IMR-90 (cell line): ENCODE results near the gene ESYT1. TPM values are rescaled to one million over a fixed set of nuclear protein-coding genes. Genes with fewer than 3 reads are reported as not detected.

ENCODE experiments used
- ATAC-seq: fragments of 200-7000 bp; cut with Tn5 transposase; 2 replicates; pipeline ENCODE4 v1.9.1; 2020; ENCODE audit warnings: low read depth, mild to moderate bottlenecking, moderate library complexity
- BruUV-seq: library from RNA; stranded (reverse); fragments of 400-500 nt; replicated peaks from 2 replicates; lab custom pipeline; 2021; lab: Mats Ljungman, UMichigan
- CTCF ChIA-PET: fragments of 300-600 bp; formaldehyde crosslinking; extraction: SDS; loops from one replicate; lab custom pipeline; 2021; ENCODE audit warnings: antibody characterized with exemption; lab: Yijun Ruan, JAX
- POLR2A ChIA-PET: fragments of 300-600 bp; sonication (Branson Sonifier 250); formaldehyde crosslinking; loops from one replicate; lab custom pipeline; 2022; ENCODE audit warnings: antibody characterized with exemption; ENCODE audit not compliant: unreplicated experiment; lab: Charles Lee
- DNase-seq: peaks from one replicate; pipeline ENCODE4 v3.0.0; 2013
- H2AFZ ChIP-seq: replicated peaks from 2 replicates; pipeline ENCODE3; 2013; ENCODE audit warnings: low read length, mild to moderate bottlenecking; ENCODE audit not compliant: poor library complexity
- H2AK5ac ChIP-seq: 2 replicates; pipeline ENCODE4 v1.6.1; 2013; ENCODE audit warnings: low read depth, low read length, inconsistent platforms
- H2AK9ac ChIP-seq: replicated peaks from 2 replicates; pipeline ENCODE3; 2013; ENCODE audit warnings: mild to moderate bottlenecking, low read depth, low read length, moderate library complexity; ENCODE audit not compliant: poor library complexity
- H2BK120ac ChIP-seq: 2 replicates; pipeline ENCODE4 v1.6.1; 2013; ENCODE audit warnings: low read depth, low read length, inconsistent platforms
- H2BK15ac ChIP-seq: 3 replicates; pipeline ENCODE4 v1.6.1; 2013; ENCODE audit warnings: low read depth, low read length, inconsistent platforms
- H2BK20ac ChIP-seq: 2 replicates; pipeline ENCODE4 v1.6.1; 2013; ENCODE audit warnings: low read depth, mild to moderate bottlenecking, inconsistent platforms, low read length, moderate library complexity
- H2BK5ac ChIP-seq: 2 replicates; pipeline ENCODE4 v1.6.1; 2013; ENCODE audit warnings: mild to moderate bottlenecking, low read depth, low read length, inconsistent platforms; ENCODE audit not compliant: poor library complexity, severe bottlenecking
- H3K14ac ChIP-seq: replicated peaks from 2 replicates; pipeline ENCODE4 v1.6.1; 2013; ENCODE audit warnings: low read depth, low read length, inconsistent platforms
- H3K18ac ChIP-seq: 2 replicates; pipeline ENCODE4 v1.6.1; 2013; ENCODE audit warnings: low read depth, low read length, control low read depth
- H3K23ac ChIP-seq: 2 replicates; pipeline ENCODE4 v1.6.1; 2013; ENCODE audit warnings: low read depth, low read length, inconsistent platforms
- H3K27ac ChIP-seq: 2 replicates; pipeline ENCODE4 v1.5.1; 2013; ENCODE audit warnings: mild to moderate bottlenecking, control low read depth, low read length; ENCODE audit not compliant: insufficient read depth
- H3K27me3 ChIP-seq: 2 replicates; pipeline ENCODE4 v1.6.1; 2013; ENCODE audit warnings: low read length; ENCODE audit not compliant: control insufficient read depth, insufficient read depth
- H3K36me3 ChIP-seq: 2 replicates; pipeline ENCODE4 v1.6.1; 2013; ENCODE audit warnings: low read length, mixed read lengths; ENCODE audit not compliant: control insufficient read depth, insufficient read depth
- H3K4ac ChIP-seq: 2 replicates; pipeline ENCODE4 v1.6.1; 2013; ENCODE audit warnings: low read depth, low read length, inconsistent platforms
- H3K4me1 ChIP-seq: 2 replicates; pipeline ENCODE4 v1.6.1; 2013; ENCODE audit warnings: low read length, mixed read lengths; ENCODE audit not compliant: control insufficient read depth, insufficient read depth
- H3K4me2 ChIP-seq: 2 replicates; pipeline ENCODE4 v1.6.1; 2013; ENCODE audit warnings: low read depth, mild to moderate bottlenecking, control low read depth, low read length, moderate library complexity
- H3K4me3 ChIP-seq: 2 replicates; pipeline ENCODE4 v1.5.1; 2013; ENCODE audit warnings: low read depth, mild to moderate bottlenecking, control low read depth, low read length, moderate library complexity; ENCODE audit not compliant: insufficient read depth
- H3K56ac ChIP-seq: 2 replicates; pipeline ENCODE4 v1.6.1; 2013; ENCODE audit warnings: low read length, inconsistent platforms; ENCODE audit not compliant: insufficient read depth; ENCODE audit errors: extremely low read depth
- H3K79me1 ChIP-seq, 2 experiments: 2 replicates each; pipeline ENCODE4 v1.6.1; 2013; ENCODE audit warnings: low read length in 2 of 2, inconsistent platforms in 1 of 2, low read depth in 1 of 2
- H3K9ac ChIP-seq: 2 replicates; pipeline ENCODE4 v1.6.1; 2013; ENCODE audit warnings: low read depth, low read length, control low read depth
- H3K9me1 ChIP-seq: 2 replicates; pipeline ENCODE4 v1.6.1; 2013; ENCODE audit warnings: low read length, inconsistent platforms; ENCODE audit not compliant: insufficient read depth
- H3K9me3 ChIP-seq: 2 replicates; pipeline ENCODE4 v1.6.1; 2013; ENCODE audit warnings: low read length; ENCODE audit not compliant: control insufficient read depth, insufficient read depth
- H4K20me1 ChIP-seq: 2 replicates; pipeline ENCODE4 v1.6.1; 2013; ENCODE audit warnings: low read length, inconsistent platforms; ENCODE audit not compliant: insufficient read depth
- H4K5ac ChIP-seq: 2 replicates; pipeline ENCODE4 v1.6.1; 2013; ENCODE audit warnings: mild to moderate bottlenecking, low read depth, low read length, control low read depth
- H4K8ac ChIP-seq, 2 experiments: 2 replicates each; pipeline ENCODE4 v1.6.1; 2013; ENCODE audit warnings: low read depth in 2 of 2, low read length in 2 of 2, control low read depth in 1 of 2, inconsistent platforms in 1 of 2
- H4K91ac ChIP-seq: 2 replicates; pipeline ENCODE4 v1.6.1; 2013; ENCODE audit warnings: low read depth, low read length, inconsistent platforms; ENCODE audit not compliant: insufficient read depth
- CHD1 ChIP-seq: IDR thresholded peaks from 2 replicates; pipeline ENCODE4 v1.6.1; 2012; ENCODE audit warnings: low read depth, low read length, improper control_type of control experiment
- ELK1 ChIP-seq: fragments of 150-350 bp; IDR thresholded peaks from 2 replicates; pipeline ENCODE4 v1.6.1; 2016; ENCODE audit warnings: low read depth, mild to moderate bottlenecking, low read length, moderate library complexity, borderline replicate concordance
- FOS ChIP-seq: fragments of 150-350 bp; IDR thresholded peaks from 2 replicates; pipeline ENCODE4 v1.6.1; 2016; ENCODE audit warnings: low read depth, low read length
- MAFK ChIP-seq: IDR thresholded peaks from 2 replicates; pipeline ENCODE4 v1.6.1; 2012; ENCODE audit warnings: low read depth, low read length, improper control_type of control experiment
- POLR2A ChIP-seq: IDR thresholded peaks from 2 replicates; pipeline ENCODE4 v1.6.1; 2012; ENCODE audit warnings: mild to moderate bottlenecking, low read depth, low read length
- RCOR1 ChIP-seq: IDR thresholded peaks from 2 replicates; pipeline ENCODE4 v1.6.1; 2012; ENCODE audit warnings: mild to moderate bottlenecking, low read length, improper control_type of control experiment; ENCODE audit not compliant: insufficient replicate concordance
- SMC3 ChIP-seq: fragments of 150-350 bp; IDR thresholded peaks from 2 replicates; pipeline ENCODE4 v1.6.1; 2016; ENCODE audit warnings: low read depth, mild to moderate bottlenecking, antibody characterized with exemption, low read length, moderate library complexity
- WGBS, 2 experiments: methylation state at CpG; one replicate each; pipeline versions ENCODE4 v1.1.5 to v1.1.7; 2013; ENCODE audit warnings: missing lambda C conversion rate in 2 of 2; ENCODE audit not compliant: insufficient read length in 1 of 2; ENCODE audit errors: extremely low coverage in 2 of 2; 5-methylcytosine and 5-hydroxymethylcytosine counted together
- dilution Hi-C: fragments of 300-500 bp; cut with HindIII; formaldehyde crosslinking; loops from one replicate; pipeline ENCODE4 v1.14.3; 2018; ENCODE audit warnings: low sequenced_read_pairs; ENCODE audit not compliant: unreplicated experiment
- in situ Hi-C: fragments of 300-500 bp; cut with MboI; formaldehyde crosslinking; loops from 3 replicates; pipeline ENCODE4 v1.14.3; 2019; ENCODE audit warnings: low sequenced_read_pairs, inconsistent platforms, mixed read lengths
- intact Hi-C: fragments of 100-400 bp; cut with micrococcal nuclease; formaldehyde crosslinking; loops from 2 replicates; pipeline ENCODE4 v1.10.0; 2022
- polyA plus RNA-seq, 3 experiments: library from polyadenylated mRNA; depleted of rRNA; stranded (reverse); fragments of >200 nt; gene quantifications; 2 replicates each; pipeline ENCODE4 v1.2.3, GENCODE V29; 2012; ENCODE audit warnings: low replicate concordance in 1 of 3
- total RNA-seq: library from RNA; depleted of rRNA; stranded (reverse); fragments of >200 nt; gene quantifications from 2 replicates; pipeline ENCODE4 v1.2.3, GENCODE V29; 2012
- TF ChIP-seq, protein P1 (sequence below): conservative IDR thresholded peaks from 2 replicates; pipeline ENCODE4 v1.5.1; 2012; ENCODE audit warnings: mild to moderate bottlenecking, low read depth, low read length, improper control_type of control experiment

The ESYT1 gene
- total and polyA plus RNA-seq, 2 of the 4 experiments (the other 2 are of a cell fraction) = 150 to 153 TPM

DNA sequence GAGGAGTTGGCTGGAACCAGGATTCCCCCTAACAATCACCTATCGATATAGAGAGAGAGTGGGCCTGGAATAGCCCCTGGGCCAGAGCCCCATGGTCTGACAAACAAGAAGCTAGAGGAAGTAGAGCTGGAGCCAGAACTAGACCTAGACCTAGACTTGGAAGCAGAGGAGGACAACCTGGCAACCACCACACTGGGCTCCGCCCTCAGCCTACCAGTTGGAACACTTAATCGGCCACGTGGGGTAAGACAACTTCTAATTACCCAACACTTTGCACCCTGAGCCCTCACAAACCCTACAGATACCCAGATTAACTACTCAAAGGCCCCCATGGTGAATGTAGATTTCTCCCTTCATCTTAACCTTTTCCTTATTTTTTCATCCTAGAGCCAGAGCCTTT, 28.3 kb upstream of the ESYT1 start:
- no peaks in the 10 kb centered on the region; the same call in 1 of the 2 replicates for H4K20me1 ChIP-seq
- ATAC-seq (no peak), DNase-seq (no peak)
- H4K8ac ChIP-seq = no peak overlapping the region
- no peak overlapping the region for H3K56ac ChIP-seq
- no CpG with 5 or more reads among the region's 4 CpGs for WGBS, 2 experiments
- H2AFZ ChIP-seq = no peak overlapping the region
- no peak overlapping the region for H3K18ac ChIP-seq
- H3K4me2 ChIP-seq = no peak overlapping the region
- ChIA-PET CTCF (no interaction called here), POLR2A (no interaction called here)
- no peak overlapping the region for H3K14ac ChIP-seq
- no peak overlapping the region for H2BK120ac ChIP-seq
- H4K5ac ChIP-seq = no peak overlapping the region
- dilution Hi-C loops = no loop called here
- no peak overlapping the region for H3K4me3 ChIP-seq
- no peak overlapping the region for H3K27ac ChIP-seq
- H2BK5ac ChIP-seq = no peak overlapping the region
- no peak overlapping the region for H3K4ac ChIP-seq
- H2AK5ac ChIP-seq = no peak overlapping the region
- no TSS peak for BruUV-seq
- no peak for TF ChIP-seq RCOR1
- no peak for TF ChIP-seq ELK1
- TF ChIP-seq FOS = no peak
- TF ChIP-seq, protein P1, sequence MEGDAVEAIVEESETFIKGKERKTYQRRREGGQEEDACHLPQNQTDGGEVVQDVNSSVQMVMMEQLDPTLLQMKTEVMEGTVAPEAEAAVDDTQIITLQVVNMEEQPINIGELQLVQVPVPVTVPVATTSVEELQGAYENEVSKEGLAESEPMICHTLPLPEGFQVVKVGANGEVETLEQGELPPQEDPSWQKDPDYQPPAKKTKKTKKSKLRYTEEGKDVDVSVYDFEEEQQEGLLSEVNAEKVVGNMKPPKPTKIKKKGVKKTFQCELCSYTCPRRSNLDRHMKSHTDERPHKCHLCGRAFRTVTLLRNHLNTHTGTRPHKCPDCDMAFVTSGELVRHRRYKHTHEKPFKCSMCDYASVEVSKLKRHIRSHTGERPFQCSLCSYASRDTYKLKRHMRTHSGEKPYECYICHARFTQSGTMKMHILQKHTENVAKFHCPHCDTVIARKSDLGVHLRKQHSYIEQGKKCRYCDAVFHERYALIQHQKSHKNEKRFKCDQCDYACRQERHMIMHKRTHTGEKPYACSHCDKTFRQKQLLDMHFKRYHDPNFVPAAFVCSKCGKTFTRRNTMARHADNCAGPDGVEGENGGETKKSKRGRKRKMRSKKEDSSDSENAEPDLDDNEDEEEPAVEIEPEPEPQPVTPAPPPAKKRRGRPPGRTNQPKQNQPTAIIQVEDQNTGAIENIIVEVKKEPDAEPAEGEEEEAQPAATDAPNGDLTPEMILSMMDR = no peak
- no peak for TF ChIP-seq CHD1
- no peak for TF ChIP-seq MAFK
- no peak for TF ChIP-seq POLR2A
- no peak for TF ChIP-seq SMC3
- no peaks in the 10 kb centered on the region for H3K4me1 ChIP-seq
- 0 out of 2 replicates have a peak, but pooled peaks cover 2% of the 10 kb centered on the region for H3K9me1 ChIP-seq
- H3K27me3 ChIP-seq = peaks cover 35% of the 10 kb centered on the region
- no peak overlapping the region for H2BK20ac ChIP-seq
- H3K36me3 ChIP-seq = no peaks in the 10 kb centered on the region
- in situ Hi-C loops = no loop called here
- peaks cover 0 to 3% of the 10 kb centered on the region in 2 experiments; a peak in 2 of 4 replicates for H3K79me1 ChIP-seq
- intact Hi-C loops = loop anchor here (10.0 kb wide), 1 partner anchor 105 kb away; the partner anchor contains the start of gene SUOX
- no peak overlapping the region for H4K91ac ChIP-seq
- no peak overlapping the region for H2AK9ac ChIP-seq
- no peaks in the 10 kb centered on the region for H3K9me3 ChIP-seq
- no peak overlapping the region for H2BK15ac ChIP-seq
- H3K23ac ChIP-seq = no peak overlapping the region
- no peak overlapping the region for H3K9ac ChIP-seq
